Caco-2 (cell line): ENCODE results near the gene NANS. TPM values are rescaled to one million over a fixed set of nuclear protein-coding genes. Genes with fewer than 3 reads are reported as not detected.
"Not testable (repeated sequence)": the region's sequence is repeated elsewhere in the genome, so short reads cannot be mapped to it uniquely, and the experiment has no call there.

Experiments used
- BruUV-seq: library from RNA; stranded (reverse); fragments of 400-500 nt; replicated peaks from 2 replicates; lab custom pipeline; 2021; lab: Mats Ljungman, UMichigan
- CTCF ChIA-PET: fragments of 300-600 bp; sonication (Branson Sonifier 250); formaldehyde crosslinking; loops from one replicate; lab custom pipeline; 2022; ENCODE audit warnings: antibody characterized with exemption; lab: Charles Lee
- POLR2A ChIA-PET: fragments of 300-600 bp; sonication (Branson Sonifier 250); formaldehyde crosslinking; loops from one replicate; lab custom pipeline; 2022; ENCODE audit warnings: antibody characterized with exemption; lab: Charles Lee
- DNase-seq, 2 experiments: peaks; one replicate each; pipeline versions ENCODE4 v3.0.0 to v3.0.0-alpha.2; 2020 to 2022
- H3K27me3 ChIP-seq: replicated peaks from 2 replicates; pipeline ENCODE4 v1.6.0; 2011; ENCODE audit warnings: low read length; ENCODE audit not compliant: control insufficient read depth, insufficient read depth
- H3K36me3 ChIP-seq: 2 replicates; pipeline ENCODE4 v1.5.1; 2011; ENCODE audit warnings: low read length; ENCODE audit not compliant: control insufficient read depth, insufficient read depth
- H3K4me1 ChIP-seq: fragments of 250-450 bp; sonication (Bioruptor Pico); 2 replicates; pipeline ENCODE4 v1.5.1; 2020; ENCODE audit warnings: mild to moderate bottlenecking
- H3K4me3 ChIP-seq: 2 replicates; pipeline ENCODE4 v1.5.1; 2011; ENCODE audit warnings: low read depth, mild to moderate bottlenecking, control low read depth, low read length
- H3K9me3 ChIP-seq: fragments of 250-450 bp; sonication (Bioruptor Pico); 2 replicates; pipeline ENCODE4 v1.5.1; 2020; ENCODE audit warnings: mild to moderate bottlenecking, moderate library complexity
- H3K27ac Mint-ChIP-seq: one replicate; pipeline ENCODE4 v1.8.0; 2022; ENCODE audit warnings: mixed read lengths; ENCODE audit not compliant: unreplicated experiment
- H3K27me3 Mint-ChIP-seq: one replicate; pipeline ENCODE4 v1.8.0; 2022; ENCODE audit warnings: mixed read lengths; ENCODE audit not compliant: insufficient read depth, unreplicated experiment
- H3K36me3 Mint-ChIP-seq: one replicate; pipeline ENCODE4 v1.8.0; 2022; ENCODE audit warnings: mild to moderate bottlenecking, mixed read lengths; ENCODE audit not compliant: insufficient read depth, unreplicated experiment
- H3K4me1 Mint-ChIP-seq: one replicate; pipeline ENCODE4 v1.8.0; 2022; ENCODE audit warnings: low read depth, mixed read lengths; ENCODE audit not compliant: unreplicated experiment
- H3K4me3 Mint-ChIP-seq: one replicate; pipeline ENCODE4 v1.8.0; 2022; ENCODE audit warnings: mild to moderate bottlenecking, moderate library complexity, mixed read lengths; ENCODE audit not compliant: unreplicated experiment
- H3K9me3 Mint-ChIP-seq: one replicate; pipeline ENCODE4 v1.8.0; 2022; ENCODE audit warnings: mixed read lengths; ENCODE audit not compliant: unreplicated experiment
- CTCF ChIP-seq, 2 experiments: fragments of 200-600 bp in 1 of 2; IDR thresholded peaks; 1 replicate in 1 of 2; 2 replicates in 1 of 2; pipeline versions ENCODE4 v1.5.1 to v1.8.0; 2011 to 2022; ENCODE audit warnings: antibody characterized with exemption in 1 of 2, control low read depth in 1 of 2, inconsistent platforms in 1 of 2, low read depth in 1 of 2, low read length in 1 of 2, mild to moderate bottlenecking in 1 of 2, moderate library complexity in 1 of 2; ENCODE audit not compliant: insufficient read depth in 1 of 2, severe bottlenecking in 1 of 2, unreplicated experiment in 1 of 2
- intact Hi-C: fragments of 100-400 bp; cut with micrococcal nuclease; formaldehyde crosslinking; loops from one replicate; pipeline ENCODE4 v1.10.0; 2022; ENCODE audit not compliant: unreplicated experiment
- total RNA-seq: library from RNA; stranded (reverse); gene quantifications from 2 replicates; pipeline ENCODE4 v1.2.3, GENCODE V29; 2022

Gene NANS
- total RNA-seq, 1 experiment from 2014 or later: 68.7 TPM

- no peaks in the 10 kb centered on the region for H3K27me3 Mint-ChIP-seq
- H3K36me3 Mint-ChIP-seq: peaks cover 6% of the 10 kb centered on the region
- DNase-seq: peak; percentile 84
- H3K36me3 ChIP-seq: no peaks in the 10 kb centered on the region
- no peaks in the 10 kb centered on the region for H3K27me3 ChIP-seq
- CTCF ChIA-PET: interaction anchor here (0.5 to 2.3 kb wide), 14 partner anchors 28 to 361 kb away, joined by 3 to 10 read pairs (median 6); partner anchors contain the start of genes CORO2A, TBC1D2 and TRMO
- H3K9me3 ChIP-seq: no peaks in the 10 kb centered on the region
- H3K9me3 Mint-ChIP-seq: no peaks in the 10 kb centered on the region
- peak within 1 kb of the TSS; percentile 84 for H3K4me3 ChIP-seq
- POLR2A ChIA-PET: interaction anchor here (0.8 to 1.9 kb wide), 6 partner anchors 9 to 73 kb away, joined by 3 to 10 read pairs (median 5); partner anchors contain the start of gene CORO2A
- peak within 1 kb of the TSS; percentile 87 for H3K4me3 Mint-ChIP-seq
- H3K27ac Mint-ChIP-seq: peak within 1 kb of the TSS; percentile 71
- peaks cover 29% of the 10 kb centered on the region for H3K4me1 Mint-ChIP-seq
- peak in 1 of 2 experiments; percentile 55 for TF ChIP-seq CTCF (IDR thresholded peaks at IDR 0.05; ENCODE audit: insufficient read depth in 1 of 2, low read depth in 1 of 2, low read length in 1 of 2, severe bottlenecking in 1 of 2, unreplicated experiment in 1 of 2)
- BruUV-seq: no TSS peak
- intact Hi-C loops: loop anchor here (1.0 to 2.0 kb wide), 6 partner anchors 19 to 144 kb away; no protein-coding TSS in a partner anchor
- peaks cover 26% of the 10 kb centered on the region for H3K4me1 ChIP-seq
Measured at GRCh38 chr9:98118640-98119601, 62.4 kb downstream of the NANS start, which contains the start of gene TRIM14. Gene TRIM14 (minus strand): TSS chr9:98119222. CDS start chr9:98119188, 34 bp downstream.

- H3K4me1 ChIP-seq: peaks cover 26% of the 10 kb centered on the region
- no peak overlapping the region for H3K4me3 ChIP-seq
- peaks cover 29% of the 10 kb centered on the region for H3K4me1 Mint-ChIP-seq
- no peaks in the 10 kb centered on the region for H3K27me3 ChIP-seq
- peak overlapping the region; percentile 7 for H3K27ac Mint-ChIP-seq
- no peaks in the 10 kb centered on the region; the same call in 1 of the 2 replicates for H3K36me3 ChIP-seq
- CTCF ChIA-PET: interaction anchor here (0.7 to 1.1 kb wide), 2 partner anchors 56 to 71 kb away, joined by 3 read pairs; partner anchors contain the start of gene CORO2A
- TF ChIP-seq CTCF (IDR thresholded peaks at IDR 0.05; ENCODE audit: insufficient read depth in 1 of 2, low read depth in 1 of 2, low read length in 1 of 2, severe bottlenecking in 1 of 2, unreplicated experiment in 1 of 2): no peak
- BruUV-seq: no TSS peak
- intact Hi-C loops: no loop called here
- POLR2A ChIA-PET: no interaction called here
- peaks cover 12% of the 10 kb centered on the region for H3K36me3 Mint-ChIP-seq
- no peaks in the 10 kb centered on the region for H3K27me3 Mint-ChIP-seq
- peak; percentile 40 to 57 for DNase-seq
- no peaks in the 10 kb centered on the region for H3K9me3 ChIP-seq
- H3K9me3 Mint-ChIP-seq: no peaks in the 10 kb centered on the region
- H3K4me3 Mint-ChIP-seq: peak overlapping the region; percentile 87
Measured at GRCh38 chr9:98120476-98120875, 63.9 kb downstream of the NANS start.

DNA sequence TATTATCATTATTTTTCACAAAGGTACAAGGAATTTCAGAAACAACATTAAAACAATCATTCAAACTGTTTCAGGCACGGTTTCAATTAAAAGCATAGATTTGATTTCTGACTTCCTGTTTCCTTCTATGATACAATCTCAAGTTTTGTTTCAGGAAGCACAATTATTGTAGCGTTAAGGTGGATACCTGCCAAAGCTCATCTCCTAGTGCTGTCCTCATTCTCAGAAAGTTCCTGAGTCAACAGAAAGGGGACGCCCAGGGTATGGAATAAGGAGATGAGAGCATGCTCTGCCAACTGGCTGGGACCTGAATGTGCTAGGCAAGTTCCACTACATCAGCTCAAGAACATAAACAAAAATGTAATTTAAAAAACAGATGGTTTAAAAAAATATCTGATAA is 64.5 kb downstream of the NANS start:
- no peak for TF ChIP-seq CTCF (IDR thresholded peaks at IDR 0.05; ENCODE audit: insufficient read depth in 1 of 2, low read depth in 1 of 2, low read length in 1 of 2, severe bottlenecking in 1 of 2, unreplicated experiment in 1 of 2)
- H3K9me3 ChIP-seq: no peaks in the 10 kb centered on the region
- peaks cover 29% of the 10 kb centered on the region for H3K4me1 Mint-ChIP-seq
- no TSS peak for BruUV-seq
- H3K9me3 Mint-ChIP-seq: no peaks in the 10 kb centered on the region
- H3K36me3 ChIP-seq: no peaks in the 10 kb centered on the region; the same call in 1 of the 2 replicates
- peaks cover 26% of the 10 kb centered on the region for H3K4me1 ChIP-seq
- DNase-seq: no peak
- no peak overlapping the region for H3K4me3 ChIP-seq
- H3K36me3 Mint-ChIP-seq: peaks cover 15% of the 10 kb centered on the region
- peak overlapping the region; percentile 87 for H3K4me3 Mint-ChIP-seq
- peak overlapping the region; percentile 7 for H3K27ac Mint-ChIP-seq
- POLR2A ChIA-PET: no interaction called here
- intact Hi-C loops: no loop called here
- CTCF ChIA-PET: interaction anchor here (1.1 kb wide), 1 partner anchor 71 kb away, joined by 3 read pairs; the partner anchor contains the start of gene CORO2A
- H3K27me3 ChIP-seq: no peaks in the 10 kb centered on the region
- no peaks in the 10 kb centered on the region for H3K27me3 Mint-ChIP-seq

DNA sequence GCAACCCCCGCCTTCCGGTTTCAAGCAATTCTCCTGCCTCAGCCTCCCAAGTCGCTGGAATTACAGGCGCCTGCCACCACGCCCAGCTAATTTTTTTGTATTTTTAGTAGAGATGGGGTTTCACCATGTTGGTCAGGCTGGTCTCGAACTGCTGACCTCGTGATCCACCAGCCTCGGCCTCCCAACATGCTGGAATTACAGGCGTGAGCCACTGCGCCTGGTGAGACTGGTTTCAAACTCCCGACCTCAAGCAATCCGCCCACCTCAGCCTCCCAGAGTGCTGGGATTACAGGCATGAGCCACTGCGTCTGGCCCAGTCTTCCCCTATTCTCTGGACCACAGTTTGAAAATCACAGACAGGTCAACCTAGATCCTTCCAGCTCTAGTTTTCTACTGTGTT is 67.6 kb downstream of the NANS start:
- intact Hi-C loops, POLR2A ChIA-PET, DNase-seq, H3K4me3 Mint-ChIP-seq, H3K9me3 Mint-ChIP-seq, H3K36me3 ChIP-seq, H3K9me3 ChIP-seq, H3K4me3 ChIP-seq, H3K27me3 ChIP-seq, CTCF ChIA-PET, H3K27me3 Mint-ChIP-seq, H3K27ac Mint-ChIP-seq: not testable (repeated sequence)
- H3K4me1 Mint-ChIP-seq: peaks cover 21% of the 10 kb centered on the region
- H3K4me1 ChIP-seq: peaks cover 15% of the 10 kb centered on the region
- BruUV-seq: TSS peak; percentile 7
- peaks cover 33% of the 10 kb centered on the region for H3K36me3 Mint-ChIP-seq
